ENCODE measurements around the gene CRHR2. TPM values are rescaled to one million over a fixed set of nuclear protein-coding genes. Genes with fewer than 3 reads are reported as not detected.

Gene CRHR2
- total and polyA plus RNA-seq, 2 of the 13 experiments (the other 11 are each of a cell fraction or from before 2014, with no cell fraction given), result not detected

DNA sequence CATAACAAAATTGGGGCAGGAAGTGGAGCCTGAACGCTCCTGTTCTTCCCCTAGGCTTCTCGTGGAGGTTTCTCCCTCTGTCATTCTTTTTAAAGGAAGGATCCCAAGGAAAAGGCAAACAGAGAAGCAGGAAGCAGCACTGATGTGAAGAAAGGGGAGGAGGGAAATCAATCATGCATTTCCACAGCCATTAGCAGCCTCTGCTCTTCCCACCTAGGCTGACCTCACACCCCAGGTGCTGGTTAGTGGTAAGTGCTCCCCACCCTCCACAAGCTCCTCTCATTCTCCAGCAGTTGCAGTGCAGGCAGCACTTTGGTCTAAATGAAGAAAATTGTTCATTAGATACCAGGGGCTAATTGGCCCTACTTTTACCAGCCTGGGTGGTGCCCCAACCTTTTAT, 2.6 kb downstream of the CRHR2 start (continued):
- TF ChIP-seq, protein P1, sequence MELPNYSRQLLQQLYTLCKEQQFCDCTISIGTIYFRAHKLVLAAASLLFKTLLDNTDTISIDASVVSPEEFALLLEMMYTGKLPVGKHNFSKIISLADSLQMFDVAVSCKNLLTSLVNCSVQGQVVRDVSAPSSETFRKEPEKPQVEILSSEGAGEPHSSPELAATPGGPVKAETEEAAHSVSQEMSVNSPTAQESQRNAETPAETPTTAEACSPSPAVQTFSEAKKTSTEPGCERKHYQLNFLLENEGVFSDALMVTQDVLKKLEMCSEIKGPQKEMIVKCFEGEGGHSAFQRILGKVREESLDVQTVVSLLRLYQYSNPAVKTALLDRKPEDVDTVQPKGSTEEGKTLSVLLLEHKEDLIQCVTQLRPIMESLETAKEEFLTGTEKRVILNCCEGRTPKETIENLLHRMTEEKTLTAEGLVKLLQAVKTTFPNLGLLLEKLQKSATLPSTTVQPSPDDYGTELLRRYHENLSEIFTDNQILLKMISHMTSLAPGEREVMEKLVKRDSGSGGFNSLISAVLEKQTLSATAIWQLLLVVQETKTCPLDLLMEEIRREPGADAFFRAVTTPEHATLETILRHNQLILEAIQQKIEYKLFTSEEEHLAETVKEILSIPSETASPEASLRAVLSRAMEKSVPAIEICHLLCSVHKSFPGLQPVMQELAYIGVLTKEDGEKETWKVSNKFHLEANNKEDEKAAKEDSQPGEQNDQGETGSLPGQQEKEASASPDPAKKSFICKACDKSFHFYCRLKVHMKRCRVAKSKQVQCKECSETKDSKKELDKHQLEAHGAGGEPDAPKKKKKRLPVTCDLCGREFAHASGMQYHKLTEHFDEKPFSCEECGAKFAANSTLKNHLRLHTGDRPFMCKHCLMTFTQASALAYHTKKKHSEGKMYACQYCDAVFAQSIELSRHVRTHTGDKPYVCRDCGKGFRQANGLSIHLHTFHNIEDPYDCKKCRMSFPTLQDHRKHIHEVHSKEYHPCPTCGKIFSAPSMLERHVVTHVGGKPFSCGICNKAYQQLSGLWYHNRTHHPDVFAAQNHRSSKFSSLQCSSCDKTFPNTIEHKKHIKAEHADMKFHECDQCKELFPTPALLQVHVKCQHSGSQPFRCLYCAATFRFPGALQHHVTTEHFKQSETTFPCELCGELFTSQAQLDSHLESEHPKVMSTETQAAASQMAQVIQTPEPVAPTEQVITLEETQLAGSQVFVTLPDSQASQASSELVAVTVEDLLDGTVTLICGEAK (IDR thresholded peaks at IDR 0.05), result no peak
- TF ChIP-seq, protein P1 (CRISPR knock-in tag; IDR thresholded peaks at IDR 0.05), result no peak
- TF ChIP-seq ZNF230 (CRISPR knock-in tag; IDR thresholded peaks at IDR 0.05) (no peak), GFI1 (CRISPR knock-in tag; IDR thresholded peaks at IDR 0.05; ENCODE audit: borderline replicate concordance) (no peak)
- TF ChIP-seq, protein P2, sequence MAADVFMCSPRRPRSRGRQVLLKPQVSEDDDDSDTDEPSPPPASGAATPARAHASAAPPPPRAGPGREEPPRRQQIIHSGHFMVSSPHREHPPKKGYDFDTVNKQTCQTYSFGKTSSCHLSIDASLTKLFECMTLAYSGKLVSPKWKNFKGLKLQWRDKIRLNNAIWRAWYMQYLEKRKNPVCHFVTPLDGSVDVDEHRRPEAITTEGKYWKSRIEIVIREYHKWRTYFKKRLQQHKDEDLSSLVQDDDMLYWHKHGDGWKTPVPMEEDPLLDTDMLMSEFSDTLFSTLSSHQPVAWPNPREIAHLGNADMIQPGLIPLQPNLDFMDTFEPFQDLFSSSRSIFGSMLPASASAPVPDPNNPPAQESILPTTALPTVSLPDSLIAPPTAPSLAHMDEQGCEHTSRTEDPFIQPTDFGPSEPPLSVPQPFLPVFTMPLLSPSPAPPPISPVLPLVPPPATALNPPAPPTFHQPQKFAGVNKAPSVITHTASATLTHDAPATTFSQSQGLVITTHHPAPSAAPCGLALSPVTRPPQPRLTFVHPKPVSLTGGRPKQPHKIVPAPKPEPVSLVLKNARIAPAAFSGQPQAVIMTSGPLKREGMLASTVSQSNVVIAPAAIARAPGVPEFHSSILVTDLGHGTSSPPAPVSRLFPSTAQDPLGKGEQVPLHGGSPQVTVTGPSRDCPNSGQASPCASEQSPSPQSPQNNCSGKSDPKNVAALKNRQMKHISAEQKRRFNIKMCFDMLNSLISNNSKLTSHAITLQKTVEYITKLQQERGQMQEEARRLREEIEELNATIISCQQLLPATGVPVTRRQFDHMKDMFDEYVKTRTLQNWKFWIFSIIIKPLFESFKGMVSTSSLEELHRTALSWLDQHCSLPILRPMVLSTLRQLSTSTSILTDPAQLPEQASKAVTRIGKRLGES (CRISPR knock-in tag; IDR thresholded peaks at IDR 0.05; ENCODE audit: borderline replicate concordance), result no peak
